Ovary (tissue), 9 donors: ENCODE data around the gene PHF2. TPM values are rescaled to one million over a fixed set of nuclear protein-coding genes. Genes with fewer than 3 reads are reported as not detected.

Experiments
- DNase-seq, 5 donors: peaks; one replicate each; pipeline ENCODE4 v3.0.0-alpha.2; 2019 to 2020
- H3K27ac ChIP-seq, 2 donors: fragments of 200-600 bp; one replicate each; pipeline versions ENCODE4 v1.5.1 to v1.8.0; 2019 to 2022
- H3K27me3 ChIP-seq: fragments of 200-600 bp; one replicate; pipeline ENCODE4 v1.8.0; 2022
- H3K36me3 ChIP-seq: fragments of 200-600 bp; sonication (generic); one replicate; pipeline ENCODE4 v1.5.1; 2019
- H3K4me1 ChIP-seq: one replicate; pipeline ENCODE4 v1.8.1; 2013; ENCODE audit warnings: mild to moderate bottlenecking, moderate library complexity; ENCODE audit not compliant: insufficient read depth
- H3K4me3 ChIP-seq: fragments of 200-600 bp; sonication (generic); one replicate; pipeline ENCODE4 v1.5.1; 2017
- H3K9me3 ChIP-seq, 2 donors: fragments of 200-600 bp in 1 of 2; sonication (generic) in 1 of 2; one replicate each; pipeline versions ENCODE4 v1.5.1 to v1.8.1; 2013 to 2019; ENCODE audit warnings: mild to moderate bottlenecking in 1 of 2, moderate library complexity in 1 of 2
- CTCF ChIP-seq, 3 donors: fragments of 450-650 bp in 2 of 3; fragments of 200-600 bp in 1 of 3; IDR thresholded peaks; one replicate each; pipeline versions ENCODE4 v1.5.1 to v1.8.0; 2016 to 2022; ENCODE audit warnings: antibody characterized with exemption in 3 of 3, mild to moderate bottlenecking in 1 of 3
- EP300 ChIP-seq: sonication (generic); formaldehyde crosslinking; IDR thresholded peaks from one replicate; pipeline ENCODE4 v1.6.1; 2017; ENCODE audit warnings: antibody characterized with exemption
- POLR2A ChIP-seq: fragments of 450-650 bp; IDR thresholded peaks from one replicate; pipeline ENCODE4 v1.6.1; 2017; ENCODE audit warnings: antibody characterized with exemption, mild to moderate bottlenecking, moderate library complexity
- WGBS, 3 donors: extraction: QIAGEN DNeasy Blood & Tissue Kit in 1 of 3; methylation state at CpG; one replicate each; pipeline versions ENCODE4 v1.1.5 to v1.1.7; 2013 to 2017; 5-methylcytosine and 5-hydroxymethylcytosine counted together
- intact Hi-C, 4 donors: fragments of 100-400 bp; cut with DNase I; formaldehyde crosslinking; loops; one replicate each; pipeline versions ENCODE4 v1.11.0 to v1.15.1; 2022 to 2023
- polyA plus RNA-seq, 2 donors: library from polyadenylated mRNA; stranded (reverse); fragments of 200-250 nt in 1 of 2; fragments of 350-450 nt in 1 of 2; fragmentation: Illumina TruSeq in 1 of 2; extraction: RNeasy Lipid Tissue Mini Kit (QIAGEN cat#74804) in 1 of 2; gene quantifications; one replicate each; pipeline ENCODE4 v1.2.3, GENCODE V29; 2013 to 2014
- total RNA-seq, 7 donors: library from RNA; depleted of rRNA in 2 of 7; stranded (reverse); fragments of >200 nt in 2 of 7; fragmentation: NEBNext Ultra II Directional in 3 of 7; extraction: Animal tissue kit (Norgen Biotek cat#: 25700) in 3 of 7; gene quantifications; one replicate each; pipeline versions ENCODE4 v1.1.0 to v1.2.4, GENCODE V29; 2016 to 2023
- donor health status: DM: no; HTN: no; CAD: no; lungs with moderate emphysema.
- donor health status: DM: no; HTN: no; CAD: no.
- donor health status: Bipolar disorder and iron deficiency.
- donor health status: DM: yes; HTN: yes; CAD: no.
- donor health status: DM: no; HTN: no; CAD: no.
- donor health status: DM: yes; HTN: yes; CAD: no.

The PHF2 gene
- total and polyA plus RNA-seq, 9 donors, result 20.3 to 50.1 (median 39.7) TPM

- Histone ChIP-seq H3K36me3 (no peaks in the 10 kb centered on the region), H3K27ac (no peak overlapping the region), H3K9me3 (no peaks in the 10 kb centered on the region), H3K4me3 (no peak overlapping the region), H3K4me1 (peaks cover 9% of the 10 kb centered on the region), H3K27me3 (no peaks in the 10 kb centered on the region)
- intact Hi-C loops, result loop anchor here in 1 of 4 donors (10.0 kb wide), 1 partner anchor 57 kb away; no protein-coding TSS in a partner anchor
- 89 to 92% (median 92%) methylated on average over 10 to 11 of the region's 11 CpGs for WGBS, 3 donors
- TF ChIP-seq EP300 (no peak), POLR2A (no peak), CTCF (IDR thresholded peaks at IDR 0.05) (no peak)
- peak in 2 of 5 donors; percentile 15 to 16 for DNase-seq
Measured at GRCh38 chr9:93587651-93588347, 11.4 kb downstream of the PHF2 start.

GRCh38 chr9:93588641-93589609, 12.5 kb downstream of the PHF2 start:
- Histone ChIP-seq H3K4me1 (peaks cover 9% of the 10 kb centered on the region), H3K36me3 (no peaks in the 10 kb centered on the region), H3K9me3 (no peaks in the 10 kb centered on the region), H3K4me3 (no peak overlapping the region), H3K27me3 (no peaks in the 10 kb centered on the region), H3K27ac (no peak overlapping the region)
- DNase-seq, result peak in 1 of 5 donors; percentile 8
- intact Hi-C loops, result loop anchor here in 1 of 4 donors (10.0 kb wide), 1 partner anchor 56 kb away; no protein-coding TSS in a partner anchor
- TF ChIP-seq CTCF (IDR thresholded peaks at IDR 0.05) (no peak), EP300 (no peak), POLR2A (no peak)
- 77 to 79% (median 77%) methylated on average over 12 of the region's 12 CpGs for WGBS, 3 donors

- Histone ChIP-seq H3K36me3 (no peaks in the 10 kb centered on the region), H3K27ac (no peak overlapping the region), H3K9me3 (no peaks in the 10 kb centered on the region), H3K4me1 (peaks cover 10% of the 10 kb centered on the region), H3K27me3 (no peaks in the 10 kb centered on the region), H3K4me3 (no peak overlapping the region)
- intact Hi-C loops, result loop anchor here in 1 of 4 donors (10.0 kb wide), 1 partner anchor 55 kb away; no protein-coding TSS in a partner anchor
- DNase-seq, result peak in 3 of 5 donors; percentile 15 to 28 (median 24)
- TF ChIP-seq CTCF (IDR thresholded peaks at IDR 0.05) (no peak), EP300 (no peak), POLR2A (no peak)
- 9 to 20% (median 11%) methylated on average over 8 of the region's 8 CpGs for WGBS, 3 donors
Measured at GRCh38 chr9:93589688-93590087, 13.3 kb downstream of the PHF2 start.

GRCh38 chr9:93590609-93591234, 14.3 kb downstream of the PHF2 start:
- Histone ChIP-seq H3K27ac (no peak overlapping the region), H3K27me3 (no peaks in the 10 kb centered on the region), H3K4me3 (no peak overlapping the region), H3K9me3 (no peaks in the 10 kb centered on the region), H3K4me1 (peaks cover 10% of the 10 kb centered on the region), H3K36me3 (no peaks in the 10 kb centered on the region)
- WGBS, 3 donors, result 77 to 91% (median 78%) methylated on average over 8 of the region's 8 CpGs
- TF ChIP-seq EP300 (no peak), POLR2A (no peak), CTCF (IDR thresholded peaks at IDR 0.05) (no peak)
- intact Hi-C loops, result no loop called here
- peak in 1 of 5 donors; percentile 9 for DNase-seq
